ENCODE results near the gene GFOD1.

DNA sequence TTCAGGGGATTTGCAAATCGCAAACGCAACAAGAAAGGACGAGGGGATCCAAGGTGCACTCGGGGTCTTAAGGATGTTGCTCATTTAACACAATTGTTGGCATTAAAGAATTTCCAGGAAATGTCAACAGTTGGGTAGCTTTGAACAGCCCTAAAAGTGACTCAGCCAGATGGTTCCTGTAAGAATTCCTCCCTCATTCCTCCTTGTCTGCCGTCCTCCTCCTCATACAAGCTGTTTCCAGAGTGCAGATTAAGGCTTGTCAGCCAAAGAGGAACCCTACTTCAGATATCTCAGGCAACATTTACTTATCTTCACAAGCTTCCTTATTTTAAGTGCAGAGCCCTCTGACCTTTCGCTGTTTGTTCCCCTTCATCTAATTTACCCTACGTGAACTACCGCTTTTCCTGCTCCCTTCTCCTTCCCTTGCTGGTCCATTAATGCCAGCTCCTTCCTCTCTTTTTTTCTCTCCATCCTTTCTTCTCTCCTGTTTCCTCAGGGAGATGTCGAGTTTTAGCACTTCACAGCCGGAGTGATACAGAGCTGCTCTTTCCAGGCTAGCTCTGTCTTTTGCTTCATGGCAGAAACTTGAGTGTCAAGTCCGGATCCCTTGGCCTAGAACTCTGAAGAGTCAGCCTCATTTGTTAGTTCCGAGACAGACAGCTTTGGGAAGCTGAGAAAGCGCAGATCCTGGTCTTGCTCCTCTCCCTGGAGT, 132.9 kb downstream of the GFOD1 start:
- TF ChIP-seq, protein P1, sequence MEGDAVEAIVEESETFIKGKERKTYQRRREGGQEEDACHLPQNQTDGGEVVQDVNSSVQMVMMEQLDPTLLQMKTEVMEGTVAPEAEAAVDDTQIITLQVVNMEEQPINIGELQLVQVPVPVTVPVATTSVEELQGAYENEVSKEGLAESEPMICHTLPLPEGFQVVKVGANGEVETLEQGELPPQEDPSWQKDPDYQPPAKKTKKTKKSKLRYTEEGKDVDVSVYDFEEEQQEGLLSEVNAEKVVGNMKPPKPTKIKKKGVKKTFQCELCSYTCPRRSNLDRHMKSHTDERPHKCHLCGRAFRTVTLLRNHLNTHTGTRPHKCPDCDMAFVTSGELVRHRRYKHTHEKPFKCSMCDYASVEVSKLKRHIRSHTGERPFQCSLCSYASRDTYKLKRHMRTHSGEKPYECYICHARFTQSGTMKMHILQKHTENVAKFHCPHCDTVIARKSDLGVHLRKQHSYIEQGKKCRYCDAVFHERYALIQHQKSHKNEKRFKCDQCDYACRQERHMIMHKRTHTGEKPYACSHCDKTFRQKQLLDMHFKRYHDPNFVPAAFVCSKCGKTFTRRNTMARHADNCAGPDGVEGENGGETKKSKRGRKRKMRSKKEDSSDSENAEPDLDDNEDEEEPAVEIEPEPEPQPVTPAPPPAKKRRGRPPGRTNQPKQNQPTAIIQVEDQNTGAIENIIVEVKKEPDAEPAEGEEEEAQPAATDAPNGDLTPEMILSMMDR (conservative IDR thresholded peaks at IDR 0.05; ENCODE audit: low read length): no peak
- TF ChIP-seq EZH2phosphoT487 (IDR thresholded peaks at IDR 0.05; ENCODE audit: borderline replicate concordance, low read depth, low read length): no peak

Measured in OCI-LY7 (cell line).